GM18873 (cell line): ENCODE results near the gene TMPO.
"Not testable (repeated sequence)": the region's sequence is repeated elsewhere in the genome, so short reads cannot be mapped to it uniquely, and the experiment has no call there.

Source experiments
- ATAC-seq: cut with Tn5 transposase; IDR thresholded peaks from one replicate; pipeline ENCODE4 v1.9.1; 2021; ENCODE audit warnings: mild to moderate bottlenecking, moderate library complexity, moderate number of reproducible peaks; ENCODE audit not compliant: unreplicated experiment, low FRiP score

The TMPO gene, protein sequence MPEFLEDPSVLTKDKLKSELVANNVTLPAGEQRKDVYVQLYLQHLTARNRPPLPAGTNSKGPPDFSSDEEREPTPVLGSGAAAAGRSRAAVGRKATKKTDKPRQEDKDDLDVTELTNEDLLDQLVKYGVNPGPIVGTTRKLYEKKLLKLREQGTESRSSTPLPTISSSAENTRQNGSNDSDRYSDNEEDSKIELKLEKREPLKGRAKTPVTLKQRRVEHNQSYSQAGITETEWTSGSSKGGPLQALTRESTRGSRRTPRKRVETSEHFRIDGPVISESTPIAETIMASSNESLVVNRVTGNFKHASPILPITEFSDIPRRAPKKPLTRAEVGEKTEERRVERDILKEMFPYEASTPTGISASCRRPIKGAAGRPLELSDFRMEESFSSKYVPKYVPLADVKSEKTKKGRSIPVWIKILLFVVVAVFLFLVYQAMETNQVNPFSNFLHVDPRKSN

DNA sequence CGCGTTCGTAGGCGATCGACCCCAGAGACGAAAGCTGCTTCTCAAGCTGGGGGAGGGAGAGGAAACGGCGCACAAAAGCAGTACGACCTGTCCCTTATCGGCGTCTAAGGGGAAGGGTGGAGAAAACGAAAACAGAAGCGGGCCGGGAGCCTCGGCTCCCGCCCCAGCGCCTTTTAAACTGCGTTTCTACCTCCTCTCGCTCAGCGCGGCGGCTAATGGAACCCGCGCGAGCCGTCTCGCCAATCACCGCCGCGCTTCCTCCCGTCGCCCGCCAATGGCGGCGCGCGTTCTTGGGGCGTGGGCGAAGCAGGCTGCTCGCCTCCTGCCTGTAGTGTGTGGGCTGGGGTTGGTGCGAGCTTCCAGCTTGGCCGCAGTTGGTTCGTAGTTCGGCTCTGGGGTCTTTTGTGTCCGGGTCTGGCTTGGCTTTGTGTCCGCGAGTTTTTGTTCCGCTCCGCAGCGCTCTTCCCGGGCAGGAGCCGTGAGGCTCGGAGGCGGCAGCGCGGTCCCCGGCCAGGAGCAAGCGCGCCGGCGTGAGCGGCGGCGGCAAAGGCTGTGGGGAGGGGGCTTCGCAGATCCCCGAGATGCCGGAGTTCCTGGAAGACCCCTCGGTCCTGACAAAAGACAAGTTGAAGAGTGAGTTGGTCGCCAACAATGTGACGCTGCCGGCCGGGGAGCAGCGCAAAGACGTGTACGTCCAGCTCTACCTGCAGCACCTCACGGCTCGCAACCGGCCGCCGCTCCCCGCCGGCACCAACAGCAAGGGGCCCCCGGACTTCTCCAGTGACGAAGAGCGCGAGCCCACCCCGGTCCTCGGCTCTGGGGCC, at the start of gene TMPO:
TMPO (plus strand) TSS at position 304 of the 824 bp plus-strand sequence; CDS start at position 582, 278 bp downstream.
- peak; percentile 70 for ATAC-seq

DNA sequence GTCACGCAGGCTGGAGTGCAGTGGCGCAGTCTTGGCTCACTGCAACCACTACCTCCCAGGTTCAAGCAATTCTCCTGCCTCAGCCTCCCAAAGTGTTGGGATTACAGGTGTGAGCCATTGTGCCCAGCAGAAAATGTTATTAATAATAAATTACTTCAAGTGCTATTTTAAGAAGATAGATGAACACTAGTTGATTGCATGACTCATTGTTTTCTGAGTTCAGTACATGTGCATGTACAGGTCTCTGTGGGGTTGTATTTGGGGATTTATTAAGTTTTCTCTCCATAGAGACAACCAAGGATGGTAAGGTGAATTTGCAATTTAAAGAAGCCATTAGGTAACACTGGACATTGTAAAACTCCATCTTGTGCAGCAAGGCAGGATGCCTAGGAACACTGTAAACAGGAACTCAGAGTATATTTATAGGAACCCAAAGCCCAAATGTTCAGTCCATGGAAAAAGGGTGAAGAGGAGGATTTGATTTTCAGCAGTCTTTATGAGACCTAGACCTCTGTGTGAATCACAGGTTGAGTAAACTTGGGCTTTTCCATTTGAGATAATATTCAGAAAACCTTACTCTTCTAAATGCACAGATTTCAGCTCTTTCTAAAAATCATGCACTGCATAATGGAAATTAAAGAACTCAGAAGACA, 49.3 kb upstream of the TMPO start:
- ATAC-seq: no peak

DNA sequence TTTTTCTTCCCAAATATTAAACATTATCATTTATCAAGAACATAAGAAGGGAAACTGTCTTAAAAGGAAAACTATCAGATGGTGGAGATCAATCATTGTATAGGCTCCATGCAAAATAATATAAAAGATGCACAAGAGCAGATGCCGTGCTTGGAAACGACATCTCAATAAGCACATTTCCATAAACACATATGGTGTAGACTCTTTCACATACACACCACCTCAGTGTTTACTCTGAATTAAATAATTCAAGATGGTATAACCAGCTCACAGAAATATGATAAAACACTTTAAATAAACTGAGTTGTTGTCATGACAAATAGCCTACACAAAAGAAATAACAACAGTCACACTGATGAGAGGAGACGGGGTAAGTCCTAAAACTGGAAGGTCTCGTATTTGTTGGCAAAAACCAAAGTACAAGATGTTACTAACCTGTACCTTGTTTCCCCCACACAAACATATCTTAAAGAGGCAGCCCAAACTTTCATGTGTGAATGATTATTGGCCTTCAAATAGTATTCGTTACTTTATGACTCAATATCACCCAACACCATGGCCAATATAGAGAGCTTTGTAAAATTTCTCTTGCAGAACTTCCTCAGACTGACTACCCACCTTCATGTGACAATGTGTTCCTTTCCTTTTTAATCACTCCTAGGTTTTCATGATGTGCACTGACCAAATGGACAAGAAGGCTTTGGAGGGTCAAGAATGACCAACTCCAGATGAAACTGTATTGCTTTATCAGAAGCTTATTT, 48.6 kb upstream of the TMPO start:
- ATAC-seq: no peak

DNA sequence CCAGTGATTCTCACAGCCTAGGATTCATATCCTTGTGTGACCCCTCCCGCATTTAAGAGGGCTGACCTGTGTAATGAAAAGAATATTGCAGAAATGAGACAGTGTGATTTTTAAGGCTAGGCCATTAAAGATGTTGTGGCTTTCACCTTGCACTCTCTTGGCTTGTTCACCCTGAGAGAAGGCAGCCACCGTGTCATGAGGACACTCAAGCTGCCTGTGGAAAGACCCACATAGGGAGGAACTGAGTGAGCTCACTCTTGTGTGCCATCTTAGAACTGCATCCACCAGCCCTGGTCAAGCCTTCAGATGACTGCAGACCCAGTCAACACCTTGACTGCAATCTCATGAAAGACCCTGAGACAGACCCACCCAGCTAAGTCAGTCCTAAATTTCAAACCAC, 46.3 kb upstream of the TMPO start:
- ATAC-seq: no peak

DNA sequence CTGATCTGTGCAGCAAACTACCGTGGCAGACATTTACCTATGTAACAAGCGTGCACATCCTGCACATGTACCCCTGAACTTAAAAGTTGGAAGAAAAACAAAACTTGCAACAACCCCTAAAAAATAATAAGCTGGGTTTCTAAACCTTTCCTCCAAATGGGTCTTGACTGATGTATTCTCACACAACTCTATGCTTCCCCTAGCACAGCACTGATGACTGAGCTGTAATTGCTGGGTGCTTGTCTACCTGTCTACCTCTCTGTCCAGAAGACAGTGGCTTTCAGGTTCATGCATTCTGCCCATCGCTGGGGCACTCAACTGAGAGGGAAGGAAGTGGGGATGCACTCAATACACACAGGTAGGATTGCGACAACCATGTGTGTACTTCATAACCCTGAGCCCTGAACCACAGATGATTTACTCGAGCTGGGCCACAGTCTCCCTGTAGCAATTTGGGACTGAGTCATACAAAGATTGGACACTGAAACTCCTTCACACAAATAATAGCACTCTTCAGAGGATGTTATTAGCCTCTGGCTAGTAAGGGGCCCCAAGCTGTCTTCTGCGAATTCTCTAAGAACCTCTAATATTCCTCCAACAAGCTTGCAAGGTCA, 44.8 kb upstream of the TMPO start:
- peak; percentile 59 for ATAC-seq

DNA sequence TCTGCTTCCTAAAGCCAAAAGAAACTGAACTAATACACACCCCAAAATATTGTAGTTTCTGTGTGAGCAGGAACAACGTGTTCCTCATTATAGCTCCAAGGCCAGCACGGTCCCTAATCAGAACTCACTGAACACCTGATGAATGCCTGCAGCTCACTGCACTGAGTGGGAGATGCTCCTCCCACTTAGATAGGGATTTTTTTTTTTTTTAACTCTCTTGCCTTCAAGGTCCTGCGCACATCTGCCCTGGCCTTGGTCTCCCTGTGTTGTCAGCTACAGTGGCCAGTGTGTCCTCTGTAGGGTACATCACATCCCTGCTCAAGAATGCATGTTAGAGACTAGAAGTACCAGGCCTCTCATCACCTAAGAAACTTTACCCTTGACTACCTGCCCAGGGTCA, 44.3 kb upstream of the TMPO start:
- ATAC-seq: peak; percentile 23

DNA sequence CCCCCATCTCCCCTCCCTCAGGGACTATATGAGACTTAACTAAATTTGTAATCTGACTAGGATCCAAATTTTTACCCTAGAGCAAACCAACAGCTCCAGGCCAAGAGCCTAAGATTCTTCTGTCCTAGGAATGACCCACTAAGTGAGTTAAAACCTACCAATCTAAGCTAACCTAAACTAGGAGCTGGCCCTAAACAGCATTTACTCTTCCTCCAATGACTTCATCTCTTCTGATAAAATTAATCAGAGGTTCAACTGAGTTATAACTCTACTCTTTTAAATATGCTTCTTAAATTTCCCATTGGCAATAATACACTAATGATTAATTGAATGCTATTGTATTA, 39.9 kb upstream of the TMPO start:
- no peak for ATAC-seq

DNA sequence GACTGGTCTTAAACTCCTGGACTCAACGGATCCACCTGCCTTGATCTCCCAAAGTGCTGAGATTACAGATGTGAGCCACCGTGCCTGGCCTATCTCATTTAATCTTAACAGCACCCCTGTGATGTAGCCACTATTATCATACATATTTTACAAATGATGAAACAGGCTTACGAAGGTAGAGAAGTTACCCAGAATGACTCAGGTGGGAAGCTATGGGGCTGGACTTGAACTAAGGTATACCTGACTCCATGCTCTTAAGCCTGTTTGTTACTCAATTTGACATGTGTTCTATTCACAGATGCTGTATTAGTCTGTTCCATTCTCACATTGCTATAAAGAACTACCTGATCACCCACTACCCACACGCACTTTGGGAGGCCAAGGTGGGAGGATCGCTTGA, 36.8 kb upstream of the TMPO start:
- no peak for ATAC-seq

DNA sequence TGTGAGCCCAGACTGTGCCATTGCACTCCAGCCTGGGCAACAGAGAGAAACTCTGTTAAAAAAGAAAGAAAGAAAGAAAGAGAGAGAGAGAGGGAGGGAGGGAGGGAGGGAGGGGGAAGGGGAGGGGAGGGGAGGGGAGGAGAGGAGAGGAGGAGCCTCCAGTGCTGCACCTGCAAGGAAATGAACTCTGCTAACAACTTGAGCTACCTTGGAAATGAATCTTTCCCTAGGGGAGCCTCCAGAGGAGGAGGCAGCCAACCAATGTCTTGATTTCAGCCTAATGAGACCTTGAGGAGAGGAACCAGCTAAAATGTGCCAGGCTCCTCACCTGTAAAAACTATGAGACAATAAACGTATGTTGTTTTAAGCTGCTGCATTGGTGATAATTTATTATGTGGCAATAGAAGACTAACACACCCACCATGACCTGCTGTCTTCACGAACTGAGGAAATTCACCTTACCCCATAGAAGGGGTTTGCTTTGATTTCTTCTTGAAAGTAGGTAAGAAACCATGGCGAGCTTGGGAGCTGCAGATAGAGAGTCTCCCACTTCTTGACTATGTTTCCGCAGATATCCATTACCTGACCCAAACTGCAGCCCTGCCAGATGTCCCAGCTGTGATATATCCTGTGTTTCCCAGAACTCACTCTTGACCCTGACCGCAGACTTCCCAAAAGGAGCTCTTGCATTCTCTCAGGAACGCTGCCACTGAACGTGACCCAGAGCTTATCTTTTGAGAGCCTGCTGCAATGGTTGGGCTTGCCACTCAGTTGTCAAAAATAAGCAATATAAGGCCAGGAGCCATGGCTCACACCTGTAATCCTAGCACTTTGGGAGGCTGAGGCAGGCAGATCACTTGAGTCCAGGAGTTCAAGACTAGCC, 31.5 kb upstream of the TMPO start:
- ATAC-seq: no peak

DNA sequence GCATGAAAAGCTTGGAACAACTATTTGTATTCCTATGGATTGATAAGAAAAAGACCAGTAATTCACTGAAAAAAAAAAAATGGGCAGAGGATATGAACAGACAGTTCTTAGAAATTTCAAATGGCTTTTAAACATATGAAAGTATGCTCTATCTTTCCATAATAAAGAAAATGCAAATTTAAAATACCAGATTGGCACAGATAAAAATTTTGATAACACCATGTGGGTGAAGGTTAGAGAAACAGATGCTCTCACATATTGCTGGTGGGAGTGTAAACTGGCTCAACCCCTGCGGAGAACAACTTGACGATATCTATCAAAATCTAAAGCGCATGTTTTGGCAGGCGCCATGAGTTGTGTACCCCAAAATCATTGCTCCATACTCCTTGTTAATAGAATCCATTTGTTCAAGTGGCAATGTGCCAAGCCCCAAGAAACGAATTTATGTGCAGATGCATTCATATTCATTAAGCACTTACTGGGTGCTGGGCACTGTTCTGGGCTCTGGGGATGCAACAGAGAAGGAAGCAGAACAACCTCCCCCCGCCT, 29.5 kb upstream of the TMPO start:
- ATAC-seq: no peak

DNA sequence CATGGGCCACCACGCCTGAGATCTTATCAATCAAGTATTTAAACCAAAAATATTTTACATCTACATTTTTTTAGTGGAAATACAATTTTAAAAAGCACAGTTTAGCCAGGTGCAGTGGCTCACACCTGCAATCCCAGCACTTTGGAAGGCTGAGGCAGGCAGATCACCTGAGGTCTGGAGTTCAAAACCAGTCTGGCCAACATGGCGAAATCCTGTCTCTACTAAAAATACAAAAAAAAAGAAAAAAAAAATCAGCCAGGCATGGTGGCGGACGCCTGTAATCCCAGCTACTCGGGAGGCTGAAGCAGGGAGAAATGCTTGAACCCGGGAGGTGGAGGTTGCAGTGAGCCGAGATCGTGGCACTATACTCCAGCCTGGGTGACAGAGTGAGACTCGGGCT, 27.0 kb upstream of the TMPO start:
- ATAC-seq: not testable (repeated sequence)

DNA sequence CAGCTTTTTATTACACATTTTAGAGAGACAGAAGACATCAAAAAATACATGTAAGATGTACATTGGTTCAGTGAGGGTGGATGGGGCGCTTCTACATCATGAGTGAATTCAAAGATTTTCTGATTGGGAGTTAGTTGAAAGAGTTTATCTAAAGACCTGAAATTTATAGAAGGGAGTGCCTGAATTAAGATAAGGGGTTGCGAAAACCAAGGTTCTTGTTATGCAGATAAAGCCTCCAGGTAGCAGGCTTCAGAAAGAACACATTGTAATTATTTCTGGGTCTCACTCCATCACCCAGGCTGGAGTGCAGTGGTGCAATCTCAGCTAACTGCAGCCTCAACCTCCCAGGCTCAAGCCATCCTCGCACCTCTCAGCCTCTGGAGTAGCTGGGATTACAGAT, 26.2 kb upstream of the TMPO start:
- no peak for ATAC-seq

DNA sequence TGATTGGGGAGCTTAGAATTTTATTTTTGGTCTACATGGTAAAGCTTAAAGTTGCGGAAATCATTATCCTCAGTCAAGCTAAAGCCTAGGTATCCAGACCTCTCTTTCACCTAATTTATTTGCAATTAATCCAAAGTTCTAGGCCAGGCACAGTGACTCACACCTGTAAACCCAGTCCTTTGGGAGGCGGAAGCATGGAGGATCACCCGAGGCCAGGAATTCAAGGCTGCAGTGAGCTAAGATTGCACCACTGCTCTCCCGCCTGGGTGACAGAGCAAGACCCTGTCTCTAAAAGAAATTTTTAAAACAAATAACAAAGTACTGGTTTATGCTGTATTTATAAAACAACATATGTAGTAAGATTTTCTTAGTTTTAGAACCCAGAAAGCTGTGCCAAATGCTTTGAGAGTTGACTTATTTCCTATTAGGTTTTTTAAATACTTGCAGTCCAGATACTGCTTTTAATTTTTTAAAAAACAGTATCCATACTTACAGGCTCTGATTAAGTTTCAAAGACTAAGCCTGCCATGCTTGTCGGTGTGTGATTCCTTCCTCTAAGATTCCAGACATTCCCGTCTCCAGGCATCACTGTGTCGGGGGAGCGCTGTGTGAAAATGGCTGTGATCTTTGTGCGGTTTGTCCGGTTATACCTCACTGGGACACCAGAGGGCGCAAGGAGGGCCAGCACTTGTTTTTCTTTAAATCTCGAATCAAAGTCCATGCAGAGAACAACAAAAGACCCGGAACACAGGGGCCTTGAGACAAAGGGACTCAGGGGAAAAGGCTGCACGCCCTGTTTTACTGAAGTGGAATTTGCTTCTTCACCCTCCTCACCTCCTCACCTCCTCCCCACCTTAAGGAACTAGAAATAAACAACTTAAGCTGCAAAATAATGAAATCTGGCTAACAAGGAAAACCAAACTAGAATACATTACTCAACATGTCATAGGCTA, 24.6 kb upstream of the TMPO start:
- ATAC-seq: peak; percentile 91

DNA sequence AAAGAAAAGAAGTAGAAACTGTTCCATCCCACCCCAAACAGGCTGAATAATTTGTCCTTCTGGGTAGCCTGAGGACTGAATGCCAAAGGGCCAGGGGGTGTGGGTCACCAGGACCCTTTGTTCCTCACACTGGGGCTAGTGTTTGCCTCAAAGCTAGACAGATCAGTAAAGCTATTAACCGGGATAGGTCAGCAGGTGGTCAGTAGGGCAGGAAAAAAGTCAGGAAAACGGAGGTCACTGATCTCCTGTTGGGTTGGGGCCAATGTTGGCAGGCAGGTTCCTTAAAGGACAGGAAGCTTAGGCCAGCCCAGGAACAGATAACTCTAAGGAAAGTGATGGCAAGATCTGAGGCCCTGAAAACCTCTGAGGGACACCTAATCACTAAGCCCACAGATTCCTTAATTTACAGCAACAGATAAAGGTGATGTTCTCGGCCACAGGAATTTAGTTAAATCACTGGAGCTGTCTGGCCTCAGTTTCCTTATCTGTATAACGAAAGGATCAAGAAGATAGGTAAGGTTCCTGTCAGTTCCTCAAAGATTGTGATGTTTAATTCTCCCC, 22.7 kb upstream of the TMPO start:
- no peak for ATAC-seq

DNA sequence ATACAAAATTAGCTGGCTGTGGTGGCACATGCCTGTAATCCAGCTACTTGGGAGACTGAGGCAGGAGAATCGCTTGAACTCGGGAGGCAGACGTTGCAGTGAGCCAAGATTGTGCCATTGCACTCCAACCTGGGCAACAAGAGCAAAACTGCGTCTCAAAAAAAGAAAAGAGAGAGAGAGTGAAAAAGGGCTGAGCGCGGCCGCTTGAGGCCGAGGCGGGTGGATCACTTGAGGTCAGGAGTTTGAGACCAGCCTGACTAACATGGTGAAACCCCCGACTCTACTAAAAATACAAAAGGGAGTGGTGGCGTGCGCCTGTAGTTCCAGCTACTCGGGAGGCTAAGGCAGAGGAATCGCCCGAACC, 14.1 kb upstream of the TMPO start:
- not testable (repeated sequence) for ATAC-seq

DNA sequence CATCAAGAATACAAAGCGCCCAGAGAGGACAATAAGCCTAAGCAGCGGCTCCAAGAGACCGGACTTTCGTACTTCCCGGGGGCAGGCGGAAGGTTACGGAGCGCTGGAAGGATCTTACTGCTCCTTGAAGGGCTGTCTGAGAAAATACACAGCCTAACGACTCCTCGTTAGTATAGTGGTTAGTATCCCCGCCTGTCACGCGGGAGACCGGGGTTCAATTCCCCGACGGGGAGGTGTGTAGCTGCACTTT, 12.1 kb upstream of the TMPO start:
- ATAC-seq: peak; percentile 55

DNA sequence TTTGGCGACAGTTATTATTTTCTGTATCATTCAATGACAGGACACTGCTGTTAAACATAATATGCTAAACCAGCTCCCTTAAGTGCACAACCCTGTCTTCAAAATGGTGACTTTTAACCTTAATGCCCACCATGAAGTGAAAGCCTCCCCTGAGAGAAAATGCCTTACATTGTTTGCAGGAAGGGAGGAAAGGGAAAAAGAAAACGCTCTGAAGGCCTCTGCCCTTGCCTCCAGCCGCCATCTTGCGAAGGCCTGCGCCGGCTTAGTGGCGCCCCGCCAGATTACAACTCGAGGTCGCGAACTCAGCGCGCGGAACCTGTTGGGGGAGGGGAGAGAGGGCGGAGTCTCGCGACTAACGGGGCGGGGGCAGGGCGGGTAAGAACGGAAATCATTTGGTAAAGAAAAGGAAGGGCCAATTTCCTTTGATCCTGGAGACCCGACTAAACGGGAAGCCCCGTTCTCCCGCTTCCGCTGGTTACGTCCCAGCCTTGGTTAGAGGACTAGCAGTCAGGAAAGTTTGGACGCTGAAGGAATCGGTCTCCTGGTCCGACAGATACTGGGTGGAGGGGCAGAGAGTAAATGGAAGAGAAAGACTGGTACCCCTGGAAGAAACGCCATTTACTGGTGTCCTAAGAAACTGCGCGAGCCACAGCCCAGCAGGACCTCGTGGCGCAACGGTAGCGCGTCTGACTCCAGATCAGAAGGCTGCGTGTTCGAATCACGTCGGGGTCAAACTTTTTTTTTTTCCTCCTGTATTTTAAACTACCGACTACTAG, 11.6 kb upstream of the TMPO start:
- peak; percentile 62 for ATAC-seq
